Trophoblast cell (in vitro differentiated cells and primary cell): ENCODE results near the gene KCNK3.

ENCODE experiments used
- DNase-seq, 2 donors: peaks; one replicate each; pipeline ENCODE4 v3.0.0-alpha.2; 2016
- H2AFZ ChIP-seq: 2 replicates; pipeline ENCODE4 v1.6.1; 2013; ENCODE audit warnings: low read length, moderate library complexity, mild to moderate bottlenecking; ENCODE audit not compliant: insufficient read depth, poor library complexity
- H2AK5ac ChIP-seq: 2 replicates; pipeline ENCODE4 v1.6.1; 2013; ENCODE audit warnings: mild to moderate bottlenecking, low read length
- H2BK120ac ChIP-seq: 2 replicates; pipeline ENCODE4 v1.6.1; 2013; ENCODE audit warnings: low read length, mild to moderate bottlenecking, moderate library complexity; ENCODE audit not compliant: insufficient read depth, poor library complexity
- H2BK12ac ChIP-seq: 2 replicates; pipeline ENCODE4 v1.6.1; 2013; ENCODE audit warnings: mild to moderate bottlenecking, low read length, moderate library complexity
- H2BK5ac ChIP-seq: 2 replicates; pipeline ENCODE4 v1.6.1; 2013; ENCODE audit warnings: low read length, low read depth, moderate library complexity, mild to moderate bottlenecking; ENCODE audit not compliant: poor library complexity
- H3K14ac ChIP-seq: 2 replicates; pipeline ENCODE4 v1.6.1; 2013; ENCODE audit warnings: mild to moderate bottlenecking, low read length
- H3K18ac ChIP-seq: 2 replicates; pipeline ENCODE4 v1.6.1; 2013; ENCODE audit warnings: mild to moderate bottlenecking, low read length
- H3K23ac ChIP-seq: 2 replicates; pipeline ENCODE4 v1.6.1; 2013; ENCODE audit warnings: low read length
- H3K27ac ChIP-seq: 2 replicates; pipeline ENCODE4 v1.5.1; 2013; ENCODE audit warnings: low read depth, mild to moderate bottlenecking, inconsistent platforms, low read length, moderate library complexity
- H3K27me3 ChIP-seq: 2 replicates; pipeline ENCODE4 v1.6.1; 2013; ENCODE audit warnings: inconsistent platforms, mild to moderate bottlenecking, low read length, moderate library complexity; ENCODE audit not compliant: insufficient read depth
- H3K36me3 ChIP-seq, 2 experiments: 1 replicate in 1 of 2; 2 replicates in 1 of 2; pipeline ENCODE4 v1.6.1; 2013; ENCODE audit warnings: low read length in 2 of 2, mild to moderate bottlenecking in 2 of 2, moderate library complexity in 1 of 2; ENCODE audit not compliant: insufficient read depth in 2 of 2, control insufficient read depth in 1 of 2
- H3K4ac ChIP-seq: 2 replicates; pipeline ENCODE4 v1.6.1; 2013; ENCODE audit warnings: low read depth, mild to moderate bottlenecking, low read length, moderate library complexity
- H3K4me1 ChIP-seq, 2 experiments: 1 replicate in 1 of 2; 2 replicates in 1 of 2; pipeline ENCODE4 v1.6.1; 2013; ENCODE audit warnings: low read length in 2 of 2, mild to moderate bottlenecking in 2 of 2, moderate library complexity in 1 of 2; ENCODE audit not compliant: insufficient read depth in 2 of 2, control insufficient read depth in 1 of 2
- H3K4me2 ChIP-seq: 2 replicates; pipeline ENCODE4 v1.6.1; 2013; ENCODE audit warnings: inconsistent platforms, mild to moderate bottlenecking, low read length, moderate library complexity
- H3K4me3 ChIP-seq: 2 replicates; pipeline ENCODE4 v1.5.1; 2013; ENCODE audit warnings: mild to moderate bottlenecking, low read depth, low read length, inconsistent platforms
- H3K79me1 ChIP-seq: one replicate; pipeline ENCODE4 v1.6.1; 2013; ENCODE audit warnings: low read length
- H3K79me2 ChIP-seq: 2 replicates; pipeline ENCODE4 v1.6.1; 2013; ENCODE audit warnings: low read length, mild to moderate bottlenecking; ENCODE audit not compliant: control insufficient read depth, insufficient read depth, poor library complexity
- H3K9ac ChIP-seq: 2 replicates; pipeline ENCODE4 v1.6.1; 2013; ENCODE audit warnings: mild to moderate bottlenecking, low read length
- H3K9me3 ChIP-seq: 2 replicates; pipeline ENCODE4 v1.6.1; 2013; ENCODE audit warnings: low read depth, mild to moderate bottlenecking, control low read depth, inconsistent platforms, low read length; ENCODE audit not compliant: insufficient read depth
- H4K12ac ChIP-seq: 2 replicates; pipeline ENCODE4 v1.6.1; 2013; ENCODE audit warnings: low read depth, mild to moderate bottlenecking, low read length, moderate library complexity
- H4K8ac ChIP-seq: 2 replicates; pipeline ENCODE4 v1.6.1; 2013; ENCODE audit warnings: low read depth, mild to moderate bottlenecking, low read length, moderate library complexity
- H4K91ac ChIP-seq: one replicate; pipeline ENCODE4 v1.6.1; 2013; ENCODE audit warnings: low read depth, mild to moderate bottlenecking, low read length, moderate library complexity
- WGBS: extraction: QIAGEN DNeasy Blood & Tissue Kit; methylation state at CpG from one replicate; pipeline ENCODE4 v1.1.7; 2013; ENCODE audit warnings: missing lambda C conversion rate; ENCODE audit not compliant: insufficient read length, insufficient coverage; ENCODE audit errors: extremely low coverage; 5-methylcytosine and 5-hydroxymethylcytosine counted together

KCNK3 gene

DNA sequence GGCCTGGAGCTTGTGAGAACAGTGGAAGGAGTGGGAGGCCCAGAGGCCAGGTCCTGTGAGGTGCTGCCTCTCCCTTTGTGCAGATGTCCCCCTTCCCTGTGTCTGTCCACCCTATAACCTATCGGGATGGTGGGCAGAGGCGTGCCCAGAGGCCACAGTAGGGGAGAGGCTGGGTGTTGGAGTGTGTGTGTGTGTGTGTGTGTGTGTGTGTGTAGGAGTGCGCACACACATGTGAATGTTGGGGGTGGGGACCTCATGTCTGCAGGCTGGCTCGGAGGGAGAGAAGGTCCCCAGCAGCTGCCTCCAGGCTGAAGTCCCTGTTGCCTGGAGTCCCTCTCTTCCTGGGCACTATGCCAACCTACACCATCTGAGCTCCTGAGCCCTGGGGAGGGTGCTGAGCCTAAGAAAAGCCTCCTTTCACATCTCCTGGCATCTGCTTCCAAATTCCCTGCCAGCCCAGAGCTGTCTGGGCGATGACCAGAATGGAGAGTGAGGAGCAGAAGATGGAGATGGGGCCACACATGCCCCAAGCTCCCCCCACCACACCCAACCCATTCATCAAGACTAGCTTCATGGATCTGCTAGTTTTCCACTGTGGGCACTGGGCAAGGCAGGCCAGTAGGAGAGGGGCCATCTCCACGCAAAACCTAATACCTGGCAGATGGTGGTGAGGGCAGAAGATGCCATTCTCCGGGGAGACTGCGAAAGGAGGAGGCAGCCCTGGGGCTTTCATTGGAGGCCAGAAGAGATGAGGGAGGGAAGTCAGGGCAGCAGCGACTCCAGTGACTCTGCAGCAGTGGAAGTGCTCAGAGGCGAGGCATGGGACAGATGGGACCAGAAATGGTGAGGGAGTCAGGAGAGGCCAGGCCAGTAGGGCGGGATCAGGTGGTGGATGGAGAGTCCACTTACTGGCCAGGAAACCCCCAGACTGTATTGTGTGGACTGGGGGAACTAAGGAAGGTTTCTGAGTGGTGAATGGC is 20.3 kb downstream of the KCNK3 start:
- Histone ChIP-seq H3K9me3 (no peaks in the 10 kb centered on the region), H3K4ac (no peak overlapping the region), H4K8ac (no peak overlapping the region), H2AFZ (no peak overlapping the region), H3K14ac (no peak overlapping the region), H3K4me2 (no peak overlapping the region), H3K4me3 (no peak overlapping the region), H4K12ac (no peak overlapping the region), H3K9ac (no peak overlapping the region), H2BK120ac (no peak overlapping the region), H3K36me3 (no peaks in the 10 kb centered on the region), H2BK5ac (no peak overlapping the region), H3K79me2 (no peaks in the 10 kb centered on the region), H3K27ac (no peak overlapping the region), H3K27me3 (no peaks in the 10 kb centered on the region), H3K79me1 (no peaks in the 10 kb centered on the region), H3K23ac (no peak overlapping the region), H2AK5ac (no peak overlapping the region), H3K18ac (no peak overlapping the region), H4K91ac (no peak overlapping the region), H3K4me1 (no peaks in the 10 kb centered on the region), H2BK12ac (no peak overlapping the region)
- no CpG with 5 or more reads among the region's 11 CpGs for WGBS
- DNase-seq: no peak

- DNase-seq: no peak
Observed at GRCh38 chr2:26715528-26716270, 23.2 kb downstream of the KCNK3 start.

DNA sequence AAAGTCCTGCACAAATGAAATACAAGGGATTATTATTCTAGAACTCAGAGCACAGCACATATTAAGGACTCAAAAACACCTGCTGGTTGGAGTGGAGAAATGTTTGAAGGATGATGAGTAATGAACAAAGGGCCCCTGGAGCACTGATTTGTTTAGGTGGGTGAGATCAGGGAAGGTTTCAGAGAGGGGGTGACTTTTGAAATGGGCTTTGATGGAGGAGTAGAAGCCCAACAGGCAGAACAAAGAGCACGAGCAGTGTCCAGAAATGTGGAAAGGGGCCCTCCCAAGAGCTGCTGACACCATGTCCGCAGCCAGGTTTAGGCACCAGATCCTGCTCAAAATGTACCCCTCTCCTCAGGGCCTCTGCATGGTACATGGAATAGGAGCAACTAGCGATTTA is 23.8 kb downstream of the KCNK3 start:
- Histone ChIP-seq H4K8ac (no peak overlapping the region), H2AK5ac (no peak overlapping the region), H2AFZ (no peak overlapping the region), H3K4me1 (no peaks in the 10 kb centered on the region), H3K23ac (no peak overlapping the region), H3K27me3 (no peaks in the 10 kb centered on the region), H2BK12ac (no peak overlapping the region), H3K4me3 (no peak overlapping the region), H3K79me2 (no peaks in the 10 kb centered on the region), H4K91ac (no peak overlapping the region), H3K4ac (no peak overlapping the region), H3K36me3 (no peaks in the 10 kb centered on the region), H2BK5ac (no peak overlapping the region), H4K12ac (no peak overlapping the region), H3K9ac (no peak overlapping the region), H3K79me1 (no peaks in the 10 kb centered on the region), H3K9me3 (no peaks in the 10 kb centered on the region), H2BK120ac (no peak overlapping the region), H3K4me2 (no peak overlapping the region), H3K18ac (no peak overlapping the region), H3K14ac (no peak overlapping the region), H3K27ac (no peak overlapping the region)
- WGBS: no CpG with 5 or more reads among the region's 3 CpGs
- no peak for DNase-seq

More at GRCh38 chr2:26715528-26716270, 23.2 kb downstream of the KCNK3 start:
- Histone ChIP-seq H3K9ac (no peak overlapping the region), H3K9me3 (no peaks in the 10 kb centered on the region), H3K18ac (no peak overlapping the region), H4K91ac (no peak overlapping the region), H3K36me3 (no peaks in the 10 kb centered on the region), H3K14ac (no peak overlapping the region), H2BK120ac (no peak overlapping the region), H3K4me3 (no peak overlapping the region), H2BK12ac (no peak overlapping the region), H2BK5ac (no peak overlapping the region), H3K27me3 (no peaks in the 10 kb centered on the region), H2AFZ (no peak overlapping the region), H2AK5ac (no peak overlapping the region), H4K8ac (no peak overlapping the region), H3K4me2 (no peak overlapping the region), H3K23ac (no peak overlapping the region), H3K4ac (no peak overlapping the region), H3K4me1 (no peaks in the 10 kb centered on the region), H3K27ac (no peak overlapping the region), H4K12ac (no peak overlapping the region), H3K79me2 (no peaks in the 10 kb centered on the region), H3K79me1 (no peaks in the 10 kb centered on the region)
- no CpG with 5 or more reads among the region's 13 CpGs for WGBS

DNA sequence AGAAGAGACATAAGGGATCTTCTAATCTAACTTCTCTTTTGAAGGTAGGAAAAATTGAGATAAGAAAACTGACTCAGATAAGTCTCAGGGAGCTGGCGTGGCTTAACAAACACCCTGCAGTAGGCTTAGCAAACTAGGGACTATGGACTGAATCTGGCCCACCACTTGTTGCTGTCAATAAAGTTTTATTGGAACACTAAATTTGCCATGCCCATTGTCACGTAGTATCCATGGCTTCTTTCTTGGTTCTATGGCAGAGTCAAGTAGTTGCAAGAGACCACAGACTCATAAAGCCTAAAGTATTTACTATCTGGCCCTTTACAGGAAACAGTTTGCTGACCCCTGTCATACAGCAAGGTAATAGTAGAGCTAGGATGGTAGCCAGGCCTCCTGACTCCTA is 24.2 kb downstream of the KCNK3 start:
- no peak overlapping the region for H4K12ac ChIP-seq
- no peak overlapping the region for H3K14ac ChIP-seq
- no peaks in the 10 kb centered on the region for H3K79me2 ChIP-seq
- no peaks in the 10 kb centered on the region for H3K27me3 ChIP-seq
- no peak overlapping the region for H3K23ac ChIP-seq
- H2BK120ac ChIP-seq: no peak overlapping the region
- H2AFZ ChIP-seq: no peak overlapping the region
- H2BK12ac ChIP-seq: no peak overlapping the region
- no CpG with 5 or more reads among the region's 2 CpGs for WGBS
- H3K27ac ChIP-seq: no peak overlapping the region
- H3K4me1 ChIP-seq: no peaks in the 10 kb centered on the region
- H3K4ac ChIP-seq: no peak overlapping the region
- no peak overlapping the region for H2AK5ac ChIP-seq
- H3K36me3 ChIP-seq: no peaks in the 10 kb centered on the region
- DNase-seq: no peak
- H3K9ac ChIP-seq: no peak overlapping the region
- H3K18ac ChIP-seq: no peak overlapping the region
- H4K91ac ChIP-seq: no peak overlapping the region
- H3K4me2 ChIP-seq: no peak overlapping the region
- H3K9me3 ChIP-seq: no peaks in the 10 kb centered on the region
- H4K8ac ChIP-seq: no peak overlapping the region
- no peak overlapping the region for H2BK5ac ChIP-seq
- no peaks in the 10 kb centered on the region for H3K79me1 ChIP-seq
- H3K4me3 ChIP-seq: no peak overlapping the region
